ENCODE data around the gene GPATCH8.

GPATCH8 gene

GRCh38 chr17:44376779-44377178, 126.4 kb downstream of the GPATCH8 start:
- CTCF ChIA-PET = interaction anchor here (1.0 to 2.0 kb wide), 7 partner anchors 9 to 147 kb away, joined by 3 to 19 read pairs (median 6); partner anchors contain the start of gene FAM171A2
- Histone ChIP-seq H3K27ac (ENCODE audit: extremely low read depth, low read depth, low read length) (no peak overlapping the region), H3K4me1 (ENCODE audit: control insufficient read depth, insufficient read depth, low read length) (no peaks in the 10 kb centered on the region), H3K36me3 (ENCODE audit: control insufficient read depth in 2 of 2, insufficient read depth in 1 of 2, low read length in 2 of 2) (no peaks in the 10 kb centered on the region), H3K9me3 (ENCODE audit: control insufficient read depth, insufficient read depth, low read depth, low read length) (no peaks in the 10 kb centered on the region), H3K4me3 (ENCODE audit: low read depth, low read length) (no peak overlapping the region)
- POLR2A ChIA-PET = interaction anchor here (0.7 kb wide), 1 partner anchor 110 kb away, joined by 3 read pairs; no protein-coding TSS in a partner anchor
- TF ChIP-seq ZNF473 (tag by site-specific recombination; IDR thresholded peaks at IDR 0.05) (no peak), ZNF350 (tag by site-specific recombination; IDR thresholded peaks at IDR 0.05) (no peak), ZNF335 (tag by site-specific recombination; conservative IDR thresholded peaks at IDR 0.05) (no peak), ZXDB (tag by site-specific recombination; IDR thresholded peaks at IDR 0.05) (no peak), ZNF174 (tag by site-specific recombination; IDR thresholded peaks at IDR 0.05) (no peak), ZNF221 (tag by site-specific recombination; IDR thresholded peaks at IDR 0.05; ENCODE audit: borderline replicate concordance) (no peak), ZNF24 (tag by site-specific recombination; IDR thresholded peaks at IDR 0.05) (no peak), ZFP69B (tag by site-specific recombination; IDR thresholded peaks at IDR 0.05) (no peak), ZNF248 (tag by site-specific recombination; IDR thresholded peaks at IDR 0.05) (no peak)
- TF ChIP-seq, protein P1, sequence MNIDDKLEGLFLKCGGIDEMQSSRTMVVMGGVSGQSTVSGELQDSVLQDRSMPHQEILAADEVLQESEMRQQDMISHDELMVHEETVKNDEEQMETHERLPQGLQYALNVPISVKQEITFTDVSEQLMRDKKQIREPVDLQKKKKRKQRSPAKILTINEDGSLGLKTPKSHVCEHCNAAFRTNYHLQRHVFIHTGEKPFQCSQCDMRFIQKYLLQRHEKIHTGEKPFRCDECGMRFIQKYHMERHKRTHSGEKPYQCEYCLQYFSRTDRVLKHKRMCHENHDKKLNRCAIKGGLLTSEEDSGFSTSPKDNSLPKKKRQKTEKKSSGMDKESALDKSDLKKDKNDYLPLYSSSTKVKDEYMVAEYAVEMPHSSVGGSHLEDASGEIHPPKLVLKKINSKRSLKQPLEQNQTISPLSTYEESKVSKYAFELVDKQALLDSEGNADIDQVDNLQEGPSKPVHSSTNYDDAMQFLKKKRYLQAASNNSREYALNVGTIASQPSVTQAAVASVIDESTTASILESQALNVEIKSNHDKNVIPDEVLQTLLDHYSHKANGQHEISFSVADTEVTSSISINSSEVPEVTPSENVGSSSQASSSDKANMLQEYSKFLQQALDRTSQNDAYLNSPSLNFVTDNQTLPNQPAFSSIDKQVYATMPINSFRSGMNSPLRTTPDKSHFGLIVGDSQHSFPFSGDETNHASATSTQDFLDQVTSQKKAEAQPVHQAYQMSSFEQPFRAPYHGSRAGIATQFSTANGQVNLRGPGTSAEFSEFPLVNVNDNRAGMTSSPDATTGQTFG (tag by site-specific recombination; IDR thresholded peaks at IDR 0.05; ENCODE audit: borderline replicate concordance) = no peak
- TF ChIP-seq, protein P2, sequence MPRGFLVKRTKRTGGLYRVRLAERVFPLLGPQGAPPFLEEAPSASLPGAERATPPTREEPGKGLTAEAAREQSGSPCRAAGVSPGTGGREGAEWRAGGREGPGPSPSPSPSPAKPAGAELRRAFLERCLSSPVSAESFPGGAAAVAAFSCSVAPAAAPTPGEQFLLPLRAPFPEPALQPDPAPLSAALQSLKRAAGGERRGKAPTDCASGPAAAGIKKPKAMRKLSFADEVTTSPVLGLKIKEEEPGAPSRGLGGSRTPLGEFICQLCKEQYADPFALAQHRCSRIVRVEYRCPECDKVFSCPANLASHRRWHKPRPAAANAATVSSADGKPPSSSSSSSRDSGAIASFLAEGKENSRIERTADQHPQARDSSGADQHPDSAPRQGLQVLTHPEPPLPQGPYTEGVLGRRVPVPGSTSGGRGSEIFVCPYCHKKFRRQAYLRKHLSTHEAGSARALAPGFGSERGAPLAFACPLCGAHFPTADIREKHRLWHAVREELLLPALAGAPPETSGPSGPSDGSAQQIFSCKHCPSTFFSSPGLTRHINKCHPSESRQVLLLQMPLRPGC (tag by site-specific recombination; IDR thresholded peaks at IDR 0.05) = no peak

GRCh38 chr17:44376124-44376523, 127.1 kb downstream of the GPATCH8 start:
- CTCF ChIA-PET = interaction anchor here (0.6 to 2.3 kb wide), 12 partner anchors 9 to 218 kb away, joined by 3 to 19 read pairs (median 4); partner anchors contain the start of gene FAM171A2
- TF ChIP-seq TSHZ1 (tag by site-specific recombination; IDR thresholded peaks at IDR 0.05; ENCODE audit: borderline replicate concordance) (no peak), CTCF (tag by site-specific recombination; IDR thresholded peaks at IDR 0.05) (peak; percentile 15; the same call in 1 of the 2 replicates), ZSCAN23 (tag by site-specific recombination; IDR thresholded peaks at IDR 0.05) (no peak), ZSCAN30 (tag by site-specific recombination; IDR thresholded peaks at IDR 0.05) (no peak), ZIC2 (tag by site-specific recombination; IDR thresholded peaks at IDR 0.05) (0 out of 2 replicates have a peak, but pooled peaks have one; percentile 10), ZNF677 (tag by site-specific recombination; IDR thresholded peaks at IDR 0.05) (no peak)
- TF ChIP-seq, protein P3, sequence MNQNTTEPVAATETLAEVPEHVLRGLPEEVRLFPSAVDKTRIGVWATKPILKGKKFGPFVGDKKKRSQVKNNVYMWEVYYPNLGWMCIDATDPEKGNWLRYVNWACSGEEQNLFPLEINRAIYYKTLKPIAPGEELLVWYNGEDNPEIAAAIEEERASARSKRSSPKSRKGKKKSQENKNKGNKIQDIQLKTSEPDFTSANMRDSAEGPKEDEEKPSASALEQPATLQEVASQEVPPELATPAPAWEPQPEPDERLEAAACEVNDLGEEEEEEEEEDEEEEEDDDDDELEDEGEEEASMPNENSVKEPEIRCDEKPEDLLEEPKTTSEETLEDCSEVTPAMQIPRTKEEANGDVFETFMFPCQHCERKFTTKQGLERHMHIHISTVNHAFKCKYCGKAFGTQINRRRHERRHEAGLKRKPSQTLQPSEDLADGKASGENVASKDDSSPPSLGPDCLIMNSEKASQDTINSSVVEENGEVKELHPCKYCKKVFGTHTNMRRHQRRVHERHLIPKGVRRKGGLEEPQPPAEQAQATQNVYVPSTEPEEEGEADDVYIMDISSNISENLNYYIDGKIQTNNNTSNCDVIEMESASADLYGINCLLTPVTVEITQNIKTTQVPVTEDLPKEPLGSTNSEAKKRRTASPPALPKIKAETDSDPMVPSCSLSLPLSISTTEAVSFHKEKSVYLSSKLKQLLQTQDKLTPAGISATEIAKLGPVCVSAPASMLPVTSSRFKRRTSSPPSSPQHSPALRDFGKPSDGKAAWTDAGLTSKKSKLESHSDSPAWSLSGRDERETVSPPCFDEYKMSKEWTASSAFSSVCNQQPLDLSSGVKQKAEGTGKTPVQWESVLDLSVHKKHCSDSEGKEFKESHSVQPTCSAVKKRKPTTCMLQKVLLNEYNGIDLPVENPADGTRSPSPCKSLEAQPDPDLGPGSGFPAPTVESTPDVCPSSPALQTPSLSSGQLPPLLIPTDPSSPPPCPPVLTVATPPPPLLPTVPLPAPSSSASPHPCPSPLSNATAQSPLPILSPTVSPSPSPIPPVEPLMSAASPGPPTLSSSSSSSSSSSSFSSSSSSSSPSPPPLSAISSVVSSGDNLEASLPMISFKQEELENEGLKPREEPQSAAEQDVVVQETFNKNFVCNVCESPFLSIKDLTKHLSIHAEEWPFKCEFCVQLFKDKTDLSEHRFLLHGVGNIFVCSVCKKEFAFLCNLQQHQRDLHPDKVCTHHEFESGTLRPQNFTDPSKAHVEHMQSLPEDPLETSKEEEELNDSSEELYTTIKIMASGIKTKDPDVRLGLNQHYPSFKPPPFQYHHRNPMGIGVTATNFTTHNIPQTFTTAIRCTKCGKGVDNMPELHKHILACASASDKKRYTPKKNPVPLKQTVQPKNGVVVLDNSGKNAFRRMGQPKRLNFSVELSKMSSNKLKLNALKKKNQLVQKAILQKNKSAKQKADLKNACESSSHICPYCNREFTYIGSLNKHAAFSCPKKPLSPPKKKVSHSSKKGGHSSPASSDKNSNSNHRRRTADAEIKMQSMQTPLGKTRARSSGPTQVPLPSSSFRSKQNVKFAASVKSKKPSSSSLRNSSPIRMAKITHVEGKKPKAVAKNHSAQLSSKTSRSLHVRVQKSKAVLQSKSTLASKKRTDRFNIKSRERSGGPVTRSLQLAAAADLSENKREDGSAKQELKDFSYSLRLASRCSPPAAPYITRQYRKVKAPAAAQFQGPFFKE (tag by site-specific recombination; IDR thresholded peaks at IDR 0.05; ENCODE audit: borderline replicate concordance) = no peak
- Histone ChIP-seq H3K27ac (ENCODE audit: extremely low read depth, low read depth, low read length) (no peak overlapping the region), H3K4me1 (ENCODE audit: control insufficient read depth, insufficient read depth, low read length) (no peaks in the 10 kb centered on the region), H3K9me3 (ENCODE audit: control insufficient read depth, insufficient read depth, low read depth, low read length) (no peaks in the 10 kb centered on the region), H3K4me3 (ENCODE audit: low read depth, low read length) (no peak overlapping the region), H3K36me3 (ENCODE audit: control insufficient read depth in 2 of 2, insufficient read depth in 1 of 2, low read length in 2 of 2) (no peaks in the 10 kb centered on the region)
- POLR2A ChIA-PET = interaction anchor here (0.7 to 1.1 kb wide), 2 partner anchors 109 to 190 kb away, joined by 3 to 8 read pairs; partner anchors contain the start of gene TMUB2
